Mucosa of rectum (tissue), 2 donors: Measurements from ENCODE around the gene LCNL1.

Experiments used
- H3K27ac ChIP-seq, 2 donors: one replicate each; pipeline ENCODE4 v1.7.0; 2013; ENCODE audit warnings: inconsistent platforms in 2 of 2, low read depth in 2 of 2, low read length in 2 of 2
- H3K27me3 ChIP-seq, 2 donors: one replicate each; pipeline ENCODE4 v1.7.0; 2013; ENCODE audit warnings: low read length in 2 of 2; ENCODE audit not compliant: control insufficient read depth in 2 of 2, insufficient read depth in 2 of 2
- H3K36me3 ChIP-seq, 2 donors: one replicate each; pipeline ENCODE4 v1.7.0; 2013; ENCODE audit warnings: low read length in 2 of 2; ENCODE audit not compliant: control insufficient read depth in 2 of 2, insufficient read depth in 2 of 2
- H3K4me1 ChIP-seq, 2 donors: one replicate each; pipeline ENCODE4 v1.7.0; 2013; ENCODE audit warnings: low read length in 2 of 2, mild to moderate bottlenecking in 1 of 2; ENCODE audit not compliant: control insufficient read depth in 2 of 2, insufficient read depth in 2 of 2
- H3K4me3 ChIP-seq, 2 donors: one replicate each; pipeline ENCODE4 v1.7.0; 2013; ENCODE audit warnings: low read length in 2 of 2
- H3K9ac ChIP-seq, 2 donors: one replicate each; pipeline ENCODE4 v1.7.0; 2013; ENCODE audit warnings: low read length in 2 of 2, low read depth in 1 of 2, mild to moderate bottlenecking in 1 of 2
- H3K9me3 ChIP-seq, 2 donors: one replicate each; pipeline ENCODE4 v1.7.0; 2013; ENCODE audit warnings: low read length in 2 of 2; ENCODE audit not compliant: control insufficient read depth in 2 of 2
- donor health status: healthy.
- donor health status: Normal muscosa, but diverticular disease.

The LCNL1 gene

DNA sequence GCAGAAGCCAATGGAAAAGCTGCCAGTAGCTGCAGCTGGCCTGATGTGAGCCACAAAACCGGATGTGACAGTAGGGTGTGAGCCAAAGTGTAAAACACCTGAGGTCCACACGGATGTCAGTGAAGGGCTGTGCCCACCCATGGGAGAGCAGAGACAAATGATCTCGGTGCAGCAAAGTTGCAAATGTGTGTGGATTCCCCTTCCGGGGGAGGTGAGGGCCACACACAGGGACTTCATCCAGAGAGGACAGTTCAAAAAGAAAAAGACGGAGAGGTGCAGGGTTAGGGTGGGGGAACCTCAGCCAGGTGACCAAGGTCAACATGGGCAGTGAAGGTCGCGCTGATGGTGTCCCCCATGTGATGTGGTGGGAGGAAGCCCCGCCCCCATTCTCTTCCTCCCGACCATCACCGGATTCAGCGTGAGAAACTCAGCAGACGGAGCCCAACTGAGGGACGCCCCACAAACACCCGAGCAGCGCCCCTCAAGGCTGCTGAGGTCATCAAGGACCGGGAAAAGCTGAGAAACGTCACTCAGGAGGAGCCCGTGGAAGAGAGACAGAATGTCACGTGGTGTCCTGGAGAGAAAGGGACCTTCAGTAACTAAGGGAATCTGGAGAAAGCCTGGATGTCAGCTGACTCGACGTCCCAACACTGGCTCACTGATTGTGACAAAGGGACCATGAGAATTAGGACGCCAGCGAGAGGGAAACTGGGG is 16.9 kb upstream of the LCNL1 start:
- H3K9ac ChIP-seq: no peak overlapping the region

GRCh38 chr9:136968333-136969127 is 14.3 kb upstream of the LCNL1 start:
- no peak overlapping the region for H3K27ac ChIP-seq
- no peak overlapping the region for H3K9ac ChIP-seq
- H3K27me3 ChIP-seq: no peaks in the 10 kb centered on the region

More for the DNA sequence above, 16.9 kb upstream of the LCNL1 start:
- Histone ChIP-seq H3K27me3 (no peaks in the 10 kb centered on the region), H3K36me3 (no peaks in the 10 kb centered on the region), H3K4me3 (peak overlapping the region in 1 of 2 donors; percentile 13), H3K4me1 (peaks cover 8 to 10% of the 10 kb centered on the region in 2 donors), H3K27ac (no peak overlapping the region), H3K9me3 (no peaks in the 10 kb centered on the region)

DNA sequence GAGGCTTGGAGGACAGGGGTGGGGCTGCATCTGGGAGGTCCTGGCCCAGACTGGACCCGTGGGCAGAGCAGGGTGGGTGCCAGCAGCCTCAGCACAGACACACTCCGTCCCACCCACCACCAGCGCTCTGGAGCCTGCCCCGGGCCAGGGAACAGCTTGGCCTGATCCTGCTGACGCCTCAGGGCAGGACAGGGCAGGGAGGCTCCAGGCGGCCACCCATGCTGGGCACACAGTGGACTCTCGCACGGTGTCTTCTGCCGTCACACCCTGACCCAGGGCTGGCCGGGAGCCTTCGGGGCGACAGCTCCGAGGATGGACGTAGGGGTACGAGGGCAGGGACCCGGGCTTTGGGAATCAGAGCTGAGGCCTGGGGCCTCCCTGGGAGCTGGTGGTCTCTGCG is 13.6 kb upstream of the LCNL1 start:
- H3K9me3 ChIP-seq: no peaks in the 10 kb centered on the region
- H3K27ac ChIP-seq: no peak overlapping the region
- no peak overlapping the region for H3K4me3 ChIP-seq
- no peaks in the 10 kb centered on the region for H3K36me3 ChIP-seq
- H3K9ac ChIP-seq: no peak overlapping the region
- H3K27me3 ChIP-seq: no peaks in the 10 kb centered on the region
- H3K4me1 ChIP-seq: peaks cover 5 to 7% of the 10 kb centered on the region in 2 donors

More at GRCh38 chr9:136968333-136969127, 14.3 kb upstream of the LCNL1 start:
- H3K9me3 ChIP-seq: no peaks in the 10 kb centered on the region
- no peak overlapping the region for H3K4me3 ChIP-seq
- H3K4me1 ChIP-seq: peaks cover 8 to 10% of the 10 kb centered on the region in 2 donors
- H3K36me3 ChIP-seq: no peaks in the 10 kb centered on the region

DNA sequence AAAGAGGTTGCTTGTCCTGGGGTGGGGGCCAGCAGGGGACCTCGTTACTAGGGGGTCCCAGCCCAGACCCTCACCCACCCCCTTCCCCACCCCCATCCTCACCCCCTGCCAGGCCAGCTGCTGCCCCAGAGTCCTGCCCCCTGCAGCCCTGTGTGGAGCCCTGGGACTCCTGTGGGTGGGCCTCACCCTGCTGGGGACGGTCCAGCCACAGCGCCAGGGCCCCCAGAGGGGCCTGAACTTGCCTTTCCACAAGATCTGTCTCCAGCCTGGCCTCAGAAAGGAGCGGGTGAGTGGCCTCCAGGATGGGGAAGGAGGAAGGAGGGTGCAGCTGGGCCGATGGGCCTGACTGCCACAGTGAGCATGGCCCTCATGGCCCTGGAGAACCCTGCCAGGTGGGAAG is 13.0 kb upstream of the LCNL1 start:
- no peak overlapping the region for H3K9ac ChIP-seq
- H3K27ac ChIP-seq: no peak overlapping the region
- no peaks in the 10 kb centered on the region for H3K36me3 ChIP-seq
- H3K4me3 ChIP-seq: no peak overlapping the region
- H3K27me3 ChIP-seq: no peaks in the 10 kb centered on the region
- H3K9me3 ChIP-seq: no peaks in the 10 kb centered on the region
- H3K4me1 ChIP-seq: peaks cover under 1 to 1% of the 10 kb centered on the region in 2 donors

DNA sequence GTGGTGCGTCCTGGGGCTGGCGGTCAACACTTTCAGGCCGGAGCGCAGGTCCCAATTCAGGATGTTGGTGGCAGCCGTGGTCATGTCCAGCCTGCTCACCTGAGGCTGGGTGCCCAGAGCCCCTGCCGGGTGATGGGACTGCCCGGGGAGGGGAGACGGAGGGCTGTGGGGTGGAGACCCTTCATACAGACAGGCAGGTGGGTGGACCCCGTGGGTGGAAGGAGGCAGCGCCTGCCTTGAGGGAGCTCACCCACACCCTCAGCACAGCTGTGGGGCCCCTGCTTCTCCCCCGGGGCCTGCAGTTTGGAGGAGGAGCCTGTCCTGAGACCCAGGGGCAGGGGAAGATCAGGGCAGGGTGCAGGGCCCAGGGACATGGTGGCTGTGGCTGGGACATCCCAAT is 12.4 kb upstream of the LCNL1 start:
- no peak overlapping the region for H3K9ac ChIP-seq
- no peak overlapping the region for H3K4me3 ChIP-seq
- H3K27me3 ChIP-seq: no peaks in the 10 kb centered on the region
- no peaks in the 10 kb centered on the region for H3K9me3 ChIP-seq
- H3K27ac ChIP-seq: no peak overlapping the region
- peaks cover 0 to 6% of the 10 kb centered on the region in 2 donors for H3K4me1 ChIP-seq
- no peaks in the 10 kb centered on the region for H3K36me3 ChIP-seq

GRCh38 chr9:136971746-136972145 is 11.0 kb upstream of the LCNL1 start:
- H3K4me1 ChIP-seq: peaks cover 0 to 9% of the 10 kb centered on the region in 2 donors
- no peaks in the 10 kb centered on the region for H3K9me3 ChIP-seq
- H3K4me3 ChIP-seq: no peak overlapping the region
- H3K36me3 ChIP-seq: no peaks in the 10 kb centered on the region
- H3K27ac ChIP-seq: no peak overlapping the region
- no peaks in the 10 kb centered on the region for H3K27me3 ChIP-seq
- H3K9ac ChIP-seq: no peak overlapping the region

- no peak overlapping the region for H3K9ac ChIP-seq
- peaks cover 0 to 9% of the 10 kb centered on the region in 2 donors for H3K4me1 ChIP-seq
These were observed 10.5 kb upstream of the LCNL1 start for GRCh38 chr9:136972335-136972734.

DNA sequence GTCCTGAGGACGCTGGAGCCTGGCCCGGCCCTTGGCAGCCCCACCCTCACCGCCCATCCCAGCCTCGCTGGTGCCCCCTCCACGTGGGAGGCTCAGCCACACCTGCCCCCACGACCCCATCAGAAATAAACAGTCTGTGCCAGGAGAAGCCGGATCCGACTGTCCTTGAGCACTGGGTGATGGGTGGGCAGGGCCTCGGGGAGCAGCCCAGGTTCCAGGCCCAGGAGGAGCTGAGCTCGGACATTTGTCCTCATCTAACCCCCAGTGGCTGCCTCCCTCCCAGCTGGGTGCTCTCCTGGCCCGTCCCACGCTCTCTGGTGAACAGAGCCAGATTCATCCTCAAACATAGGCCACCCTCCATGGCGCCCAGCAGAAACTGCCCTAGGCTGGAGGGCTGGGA is 10.1 kb upstream of the LCNL1 start:
- Histone ChIP-seq H3K4me3 (no peak overlapping the region), H3K4me1 (peaks cover 0 to 9% of the 10 kb centered on the region in 2 donors), H3K9me3 (no peaks in the 10 kb centered on the region), H3K27ac (no peak overlapping the region), H3K27me3 (no peaks in the 10 kb centered on the region), H3K9ac (no peak overlapping the region), H3K36me3 (no peaks in the 10 kb centered on the region)

More at GRCh38 chr9:136972335-136972734, 10.5 kb upstream of the LCNL1 start:
- H3K27me3 ChIP-seq: no peaks in the 10 kb centered on the region
- no peak overlapping the region for H3K4me3 ChIP-seq
- no peaks in the 10 kb centered on the region for H3K36me3 ChIP-seq
- no peak overlapping the region for H3K27ac ChIP-seq
- no peaks in the 10 kb centered on the region for H3K9me3 ChIP-seq

- Histone ChIP-seq H3K4me1 (peaks cover 0 to 12% of the 10 kb centered on the region in 2 donors), H3K9ac (no peak overlapping the region), H3K4me3 (no peak overlapping the region), H3K36me3 (no peaks in the 10 kb centered on the region), H3K27me3 (no peaks in the 10 kb centered on the region), H3K9me3 (no peaks in the 10 kb centered on the region), H3K27ac (no peak overlapping the region)
These were observed 8.9 kb upstream of the LCNL1 start for GRCh38 chr9:136973618-136974617.
